GM18907 (cell line): ENCODE measurements around the gene FNDC11.

Experiments
- ATAC-seq: cut with Tn5 transposase; IDR thresholded peaks from one replicate; pipeline ENCODE4 v1.9.1; 2021; ENCODE audit warnings: mild to moderate bottlenecking, moderate library complexity; ENCODE audit not compliant: unreplicated experiment

Gene FNDC11

GRCh38 chr20:63539441-63540370 is 14.3 kb upstream of the FNDC11 start:
- no peak for ATAC-seq

GRCh38 chr20:63540417-63541186 is 13.4 kb upstream of the FNDC11 start:
- ATAC-seq = no peak

GRCh38 chr20:63541371-63541770 is 12.6 kb upstream of the FNDC11 start:
- no peak for ATAC-seq

- ATAC-seq = no peak
Observed at GRCh38 chr20:63542031-63542559, 11.9 kb upstream of the FNDC11 start.

- ATAC-seq = no peak
Observed at GRCh38 chr20:63542696-63543095, 11.3 kb upstream of the FNDC11 start.

- ATAC-seq = no peak
Observed at GRCh38 chr20:63543131-63543530, 10.8 kb upstream of the FNDC11 start.

- no peak for ATAC-seq
Observed at GRCh38 chr20:63543733-63544132, 10.2 kb upstream of the FNDC11 start.

GRCh38 chr20:63544241-63544957 is 9.6 kb upstream of the FNDC11 start:
- ATAC-seq = no peak

GRCh38 chr20:63544958-63545516 is 8.9 kb upstream of the FNDC11 start:
- ATAC-seq = no peak

GRCh38 chr20:63545814-63546213 is 8.1 kb upstream of the FNDC11 start:
- no peak for ATAC-seq

GRCh38 chr20:63546256-63546955 is 7.6 kb upstream of the FNDC11 start:
- no peak for ATAC-seq

GRCh38 chr20:63546956-63547724 is 6.8 kb upstream of the FNDC11 start:
- no peak for ATAC-seq

GRCh38 chr20:63547725-63548480 is 6.1 kb upstream of the FNDC11 start, which contains the start of gene SRMS:
Gene SRMS, minus strand, starts transcription at chr20:63547749. Its CDS starts 286 bp downstream, at chr20:63547463.
- ATAC-seq = no peak

- no peak for ATAC-seq
Observed at GRCh38 chr20:63548542-63548941, 5.4 kb upstream of the FNDC11 start.

- no peak for ATAC-seq
Observed at GRCh38 chr20:63549019-63549418, 4.9 kb upstream of the FNDC11 start.

- ATAC-seq = no peak
Observed at GRCh38 chr20:63549679-63550282, 4.2 kb upstream of the FNDC11 start.

GRCh38 chr20:63551068-63551467 is 2.9 kb upstream of the FNDC11 start:
- no peak for ATAC-seq
